NCI-H446 treated with DMSO at 0.1 percent for 48 hours (cell line): ENCODE data around the gene SECISBP2L.

Source experiments
- DNase-seq: peaks from one replicate; lab custom pipeline; 2025; lab: John Stamatoyannopoulos, UW

Gene SECISBP2L

GRCh38 chr15:48966595-48967301 lies 79.5 kb downstream of the SECISBP2L start:
- DNase-seq: no peak

- no peak for DNase-seq
Observed at GRCh38 chr15:48965972-48966371, 80.3 kb downstream of the SECISBP2L start.

- DNase-seq: no peak
Observed at GRCh38 chr15:48964898-48965297, 81.3 kb downstream of the SECISBP2L start.

- DNase-seq: peak; percentile 79
Observed at GRCh38 chr15:48963524-48964113, 82.6 kb downstream of the SECISBP2L start, which contains the start of gene SHC4. SHC4 (minus strand) TSS chr15:48963919; CDS start chr15:48963015, 904 bp downstream.

GRCh38 chr15:48962662-48963523 lies 83.4 kb downstream of the SECISBP2L start:
- no peak for DNase-seq

GRCh38 chr15:48955967-48956366 lies 90.3 kb downstream of the SECISBP2L start:
- DNase-seq: no peak

GRCh38 chr15:48955370-48955769 lies 90.9 kb downstream of the SECISBP2L start:
- DNase-seq: no peak

- no peak for DNase-seq
Observed at GRCh38 chr15:48954538-48954937, 91.7 kb downstream of the SECISBP2L start.

GRCh38 chr15:48946840-48947187 lies 99.4 kb downstream of the SECISBP2L start:
- DNase-seq: no peak

- no peak for DNase-seq
Observed at GRCh38 chr15:48946074-48946839, 100.0 kb downstream of the SECISBP2L start.

GRCh38 chr15:48945386-48945785 lies 100.9 kb downstream of the SECISBP2L start:
- DNase-seq: no peak

- no peak for DNase-seq
Observed at GRCh38 chr15:48941904-48942303, 104.3 kb downstream of the SECISBP2L start.

GRCh38 chr15:48940508-48940907 lies 105.7 kb downstream of the SECISBP2L start:
- no peak for DNase-seq

- peak; percentile 95 for DNase-seq
Observed at GRCh38 chr15:48939648-48940047, 106.6 kb downstream of the SECISBP2L start.
